IMR-90 (cell line): ENCODE data around the gene HDHD2. TPM values are rescaled to one million over a fixed set of nuclear protein-coding genes. Genes with fewer than 3 reads are reported as not detected.

Source experiments
- ATAC-seq: fragments of 200-7000 bp; cut with Tn5 transposase; 2 replicates; pipeline ENCODE4 v1.9.1; 2020; ENCODE audit warnings: low read depth, mild to moderate bottlenecking, moderate library complexity
- BruUV-seq: library from RNA; stranded (reverse); fragments of 400-500 nt; replicated peaks from 2 replicates; lab custom pipeline; 2021; lab: Mats Ljungman, UMichigan
- CTCF ChIA-PET: fragments of 300-600 bp; formaldehyde crosslinking; extraction: SDS; loops from one replicate; lab custom pipeline; 2021; ENCODE audit warnings: antibody characterized with exemption; lab: Yijun Ruan, JAX
- POLR2A ChIA-PET: fragments of 300-600 bp; sonication (Branson Sonifier 250); formaldehyde crosslinking; loops from one replicate; lab custom pipeline; 2022; ENCODE audit warnings: antibody characterized with exemption; ENCODE audit not compliant: unreplicated experiment; lab: Charles Lee
- DNase-seq: peaks from one replicate; pipeline ENCODE4 v3.0.0; 2013
- H2AFZ ChIP-seq: replicated peaks from 2 replicates; pipeline ENCODE3; 2013; ENCODE audit warnings: low read length, mild to moderate bottlenecking; ENCODE audit not compliant: poor library complexity
- H2AK5ac ChIP-seq: 2 replicates; pipeline ENCODE4 v1.6.1; 2013; ENCODE audit warnings: low read depth, low read length, inconsistent platforms
- H2AK9ac ChIP-seq: replicated peaks from 2 replicates; pipeline ENCODE3; 2013; ENCODE audit warnings: mild to moderate bottlenecking, low read depth, low read length, moderate library complexity; ENCODE audit not compliant: poor library complexity
- H2BK120ac ChIP-seq: 2 replicates; pipeline ENCODE4 v1.6.1; 2013; ENCODE audit warnings: low read depth, low read length, inconsistent platforms
- H2BK15ac ChIP-seq: 3 replicates; pipeline ENCODE4 v1.6.1; 2013; ENCODE audit warnings: low read depth, low read length, inconsistent platforms
- H2BK20ac ChIP-seq: 2 replicates; pipeline ENCODE4 v1.6.1; 2013; ENCODE audit warnings: low read depth, mild to moderate bottlenecking, inconsistent platforms, low read length, moderate library complexity
- H2BK5ac ChIP-seq: 2 replicates; pipeline ENCODE4 v1.6.1; 2013; ENCODE audit warnings: mild to moderate bottlenecking, low read depth, low read length, inconsistent platforms; ENCODE audit not compliant: poor library complexity, severe bottlenecking
- H3K14ac ChIP-seq: replicated peaks from 2 replicates; pipeline ENCODE4 v1.6.1; 2013; ENCODE audit warnings: low read depth, low read length, inconsistent platforms
- H3K18ac ChIP-seq: 2 replicates; pipeline ENCODE4 v1.6.1; 2013; ENCODE audit warnings: low read depth, low read length, control low read depth
- H3K23ac ChIP-seq: 2 replicates; pipeline ENCODE4 v1.6.1; 2013; ENCODE audit warnings: low read depth, low read length, inconsistent platforms
- H3K27ac ChIP-seq: 2 replicates; pipeline ENCODE4 v1.5.1; 2013; ENCODE audit warnings: mild to moderate bottlenecking, control low read depth, low read length; ENCODE audit not compliant: insufficient read depth
- H3K27me3 ChIP-seq: 2 replicates; pipeline ENCODE4 v1.6.1; 2013; ENCODE audit warnings: low read length; ENCODE audit not compliant: control insufficient read depth, insufficient read depth
- H3K36me3 ChIP-seq: 2 replicates; pipeline ENCODE4 v1.6.1; 2013; ENCODE audit warnings: low read length, mixed read lengths; ENCODE audit not compliant: control insufficient read depth, insufficient read depth
- H3K4ac ChIP-seq: 2 replicates; pipeline ENCODE4 v1.6.1; 2013; ENCODE audit warnings: low read depth, low read length, inconsistent platforms
- H3K4me1 ChIP-seq: 2 replicates; pipeline ENCODE4 v1.6.1; 2013; ENCODE audit warnings: low read length, mixed read lengths; ENCODE audit not compliant: control insufficient read depth, insufficient read depth
- H3K4me2 ChIP-seq: 2 replicates; pipeline ENCODE4 v1.6.1; 2013; ENCODE audit warnings: low read depth, mild to moderate bottlenecking, control low read depth, low read length, moderate library complexity
- H3K4me3 ChIP-seq: 2 replicates; pipeline ENCODE4 v1.5.1; 2013; ENCODE audit warnings: low read depth, mild to moderate bottlenecking, control low read depth, low read length, moderate library complexity; ENCODE audit not compliant: insufficient read depth
- H3K56ac ChIP-seq: 2 replicates; pipeline ENCODE4 v1.6.1; 2013; ENCODE audit warnings: low read length, inconsistent platforms; ENCODE audit not compliant: insufficient read depth; ENCODE audit errors: extremely low read depth
- H3K79me1 ChIP-seq, 2 experiments: 2 replicates each; pipeline ENCODE4 v1.6.1; 2013; ENCODE audit warnings: low read length in 2 of 2, inconsistent platforms in 1 of 2, low read depth in 1 of 2
- H3K9ac ChIP-seq: 2 replicates; pipeline ENCODE4 v1.6.1; 2013; ENCODE audit warnings: low read depth, low read length, control low read depth
- H3K9me1 ChIP-seq: 2 replicates; pipeline ENCODE4 v1.6.1; 2013; ENCODE audit warnings: low read length, inconsistent platforms; ENCODE audit not compliant: insufficient read depth
- H3K9me3 ChIP-seq: 2 replicates; pipeline ENCODE4 v1.6.1; 2013; ENCODE audit warnings: low read length; ENCODE audit not compliant: control insufficient read depth, insufficient read depth
- H4K20me1 ChIP-seq: 2 replicates; pipeline ENCODE4 v1.6.1; 2013; ENCODE audit warnings: low read length, inconsistent platforms; ENCODE audit not compliant: insufficient read depth
- H4K5ac ChIP-seq: 2 replicates; pipeline ENCODE4 v1.6.1; 2013; ENCODE audit warnings: mild to moderate bottlenecking, low read depth, low read length, control low read depth
- H4K8ac ChIP-seq, 2 experiments: 2 replicates each; pipeline ENCODE4 v1.6.1; 2013; ENCODE audit warnings: low read depth in 2 of 2, low read length in 2 of 2, control low read depth in 1 of 2, inconsistent platforms in 1 of 2
- H4K91ac ChIP-seq: 2 replicates; pipeline ENCODE4 v1.6.1; 2013; ENCODE audit warnings: low read depth, low read length, inconsistent platforms; ENCODE audit not compliant: insufficient read depth
- BHLHE40 ChIP-seq: fragments of 150-350 bp; IDR thresholded peaks from 2 replicates; pipeline ENCODE4 v1.6.1; 2016; ENCODE audit warnings: mild to moderate bottlenecking, low read depth, low read length
- CEBPB ChIP-seq: IDR thresholded peaks from 2 replicates; pipeline ENCODE4 v1.6.1; 2012; ENCODE audit warnings: low read depth, low read length, improper control_type of control experiment
- CHD1 ChIP-seq: IDR thresholded peaks from 2 replicates; pipeline ENCODE4 v1.6.1; 2012; ENCODE audit warnings: low read depth, low read length, improper control_type of control experiment
- CTCF ChIP-seq: conservative IDR thresholded peaks from 2 replicates; pipeline ENCODE4 v1.5.1; 2012; ENCODE audit warnings: mild to moderate bottlenecking, low read depth, low read length, improper control_type of control experiment
- FOS ChIP-seq: fragments of 150-350 bp; IDR thresholded peaks from 2 replicates; pipeline ENCODE4 v1.6.1; 2016; ENCODE audit warnings: low read depth, low read length
- MAFK ChIP-seq: IDR thresholded peaks from 2 replicates; pipeline ENCODE4 v1.6.1; 2012; ENCODE audit warnings: low read depth, low read length, improper control_type of control experiment
- MAZ ChIP-seq: IDR thresholded peaks from 2 replicates; pipeline ENCODE4 v1.6.1; 2012; ENCODE audit warnings: low read depth, mild to moderate bottlenecking, low read length, improper control_type of control experiment, moderate library complexity, borderline replicate concordance
- MXI1 ChIP-seq: IDR thresholded peaks from 2 replicates; pipeline ENCODE4 v1.6.1; 2012; ENCODE audit warnings: low read depth, mild to moderate bottlenecking, low read length, moderate library complexity, borderline replicate concordance
- NFE2L2 ChIP-seq: fragments of 150-350 bp; IDR thresholded peaks from 2 replicates; pipeline ENCODE4 v1.6.1; 2016; ENCODE audit warnings: low read depth, mild to moderate bottlenecking, low read length
- POLR2A ChIP-seq: IDR thresholded peaks from 2 replicates; pipeline ENCODE4 v1.6.1; 2012; ENCODE audit warnings: mild to moderate bottlenecking, low read depth, low read length
- RAD21 ChIP-seq: IDR thresholded peaks from 2 replicates; pipeline ENCODE4 v1.6.1; 2012; ENCODE audit warnings: low read length, improper control_type of control experiment
- RCOR1 ChIP-seq: IDR thresholded peaks from 2 replicates; pipeline ENCODE4 v1.6.1; 2012; ENCODE audit warnings: mild to moderate bottlenecking, low read length, improper control_type of control experiment; ENCODE audit not compliant: insufficient replicate concordance
- RFX5 ChIP-seq: IDR thresholded peaks from 2 replicates; pipeline ENCODE4 v1.8.0; 2012; ENCODE audit warnings: low read depth, mild to moderate bottlenecking, low read length, moderate library complexity
- SMC3 ChIP-seq: fragments of 150-350 bp; IDR thresholded peaks from 2 replicates; pipeline ENCODE4 v1.6.1; 2016; ENCODE audit warnings: low read depth, mild to moderate bottlenecking, antibody characterized with exemption, low read length, moderate library complexity
- USF2 ChIP-seq: fragments of 150-350 bp; IDR thresholded peaks from 2 replicates; pipeline ENCODE4 v1.6.1; 2017; ENCODE audit warnings: mild to moderate bottlenecking, antibody characterized with exemption, low read length, low read depth
- WGBS, 2 experiments: methylation state at CpG; one replicate each; pipeline versions ENCODE4 v1.1.5 to v1.1.7; 2013; ENCODE audit warnings: missing lambda C conversion rate in 2 of 2; ENCODE audit not compliant: insufficient read length in 1 of 2; ENCODE audit errors: extremely low coverage in 2 of 2; 5-methylcytosine and 5-hydroxymethylcytosine counted together
- dilution Hi-C: fragments of 300-500 bp; cut with HindIII; formaldehyde crosslinking; loops from one replicate; pipeline ENCODE4 v1.14.3; 2018; ENCODE audit warnings: low sequenced_read_pairs; ENCODE audit not compliant: unreplicated experiment
- in situ Hi-C: fragments of 300-500 bp; cut with MboI; formaldehyde crosslinking; loops from 3 replicates; pipeline ENCODE4 v1.14.3; 2019; ENCODE audit warnings: low sequenced_read_pairs, inconsistent platforms, mixed read lengths
- intact Hi-C: fragments of 100-400 bp; cut with micrococcal nuclease; formaldehyde crosslinking; loops from 2 replicates; pipeline ENCODE4 v1.10.0; 2022
- polyA plus RNA-seq, 3 experiments: library from polyadenylated mRNA; depleted of rRNA; stranded (reverse); fragments of >200 nt; gene quantifications; 2 replicates each; pipeline ENCODE4 v1.2.3, GENCODE V29; 2012; ENCODE audit warnings: low replicate concordance in 1 of 3
- total RNA-seq: library from RNA; depleted of rRNA; stranded (reverse); fragments of >200 nt; gene quantifications from 2 replicates; pipeline ENCODE4 v1.2.3, GENCODE V29; 2012
- TF ChIP-seq, protein P1 (sequence below): fragments of 150-350 bp; IDR thresholded peaks from 2 replicates; pipeline ENCODE4 v1.6.1; 2016; ENCODE audit warnings: low read depth, mild to moderate bottlenecking, low read length, moderate library complexity, borderline replicate concordance

Gene HDHD2
- total and polyA plus RNA-seq, 2 of the 4 experiments (the other 2 are of a cell fraction): 7.2 to 18.6 TPM

- Histone ChIP-seq H2BK15ac (no peak overlapping the region), H3K56ac (no peak overlapping the region), H3K14ac (no peak overlapping the region), H2BK120ac (no peak overlapping the region), H3K23ac (no peak overlapping the region), H3K27me3 (peaks cover 4% of the 10 kb centered on the region), H4K20me1 (no peaks in the 10 kb centered on the region), H3K36me3 (no peaks in the 10 kb centered on the region), H3K9ac (no peak overlapping the region), H3K9me1 (no peaks in the 10 kb centered on the region), H2BK20ac (no peak overlapping the region), H3K4me1 (no peaks in the 10 kb centered on the region), H2AK5ac (no peak overlapping the region), H4K5ac (no peak overlapping the region), H2AFZ (no peak overlapping the region), H3K4ac (no peak overlapping the region), H3K4me2 (no peak overlapping the region), H4K8ac (no peak overlapping the region), H2BK5ac (no peak overlapping the region), H2AK9ac (no peak overlapping the region), H3K4me3 (no peak overlapping the region), H4K91ac (no peak overlapping the region), H3K9me3 (no peaks in the 10 kb centered on the region), H3K79me1 (peaks cover 0 to 2% of the 10 kb centered on the region in 2 experiments; a peak in 1 of 4 replicates), H3K18ac (no peak overlapping the region), H3K27ac (no peak overlapping the region)
- DNase-seq: no peak
- dilution Hi-C loops: no loop called here
- CTCF ChIA-PET: no interaction called here
- no peak for TF ChIP-seq MAZ
- TF ChIP-seq CHD1: no peak
- no peak for TF ChIP-seq RAD21
- TF ChIP-seq RCOR1: no peak
- no peak for TF ChIP-seq RFX5
- no peak for TF ChIP-seq NFE2L2
- no peak for TF ChIP-seq MAFK
- TF ChIP-seq CEBPB: no peak
- no peak for TF ChIP-seq MXI1
- no peak for TF ChIP-seq FOS
- no peak for TF ChIP-seq CTCF
- TF ChIP-seq, protein P1, sequence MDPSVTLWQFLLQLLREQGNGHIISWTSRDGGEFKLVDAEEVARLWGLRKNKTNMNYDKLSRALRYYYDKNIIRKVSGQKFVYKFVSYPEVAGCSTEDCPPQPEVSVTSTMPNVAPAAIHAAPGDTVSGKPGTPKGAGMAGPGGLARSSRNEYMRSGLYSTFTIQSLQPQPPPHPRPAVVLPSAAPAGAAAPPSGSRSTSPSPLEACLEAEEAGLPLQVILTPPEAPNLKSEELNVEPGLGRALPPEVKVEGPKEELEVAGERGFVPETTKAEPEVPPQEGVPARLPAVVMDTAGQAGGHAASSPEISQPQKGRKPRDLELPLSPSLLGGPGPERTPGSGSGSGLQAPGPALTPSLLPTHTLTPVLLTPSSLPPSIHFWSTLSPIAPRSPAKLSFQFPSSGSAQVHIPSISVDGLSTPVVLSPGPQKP: no peak
- no peak for TF ChIP-seq POLR2A
- TF ChIP-seq USF2: no peak
- TF ChIP-seq BHLHE40: no peak
- TF ChIP-seq SMC3: no peak
- no CpG with 5 or more reads among the region's 3 CpGs for WGBS, 2 experiments
- intact Hi-C loops: no loop called here
- BruUV-seq: no TSS peak
- ATAC-seq: no peak
- in situ Hi-C loops: no loop called here
- POLR2A ChIA-PET: no interaction called here
Observed at GRCh38 chr18:47180765-47181164, 30.5 kb upstream of the HDHD2 start.
